WTC11 (cell line): ENCODE results near the gene DISC1. TPM values are rescaled to one million over a fixed set of nuclear protein-coding genes. Genes with fewer than 3 reads are reported as not detected.

ENCODE experiments used
- ATAC-seq: fragments of 200-7000 bp; cut with Tn5 transposase; 2 replicates; pipeline ENCODE4 v1.10.0; 2021; ENCODE audit warnings: mild to moderate bottlenecking, moderate library complexity
- CTCF ChIA-PET: fragments of 300-600 bp; sonication (Branson Sonifier 250); formaldehyde crosslinking; loops from one replicate; lab custom pipeline; 2021; ENCODE audit warnings: antibody characterized with exemption; lab: Charles Lee
- POLR2A ChIA-PET: fragments of 350-600 bp; sonication (Branson Sonifier 250); formaldehyde crosslinking; loops from one replicate; lab custom pipeline; 2021; ENCODE audit warnings: antibody characterized with exemption; lab: Charles Lee
- DNase-seq: peaks from one replicate; pipeline ENCODE4 v3.0.0; 2021; ENCODE audit warnings: low spot score
- H3K27ac Mint-ChIP-seq: 2 replicates; pipeline ENCODE4 v1.8.0; 2021; ENCODE audit warnings: mixed read lengths
- H3K27me3 Mint-ChIP-seq: 2 replicates; pipeline ENCODE4 v1.8.0; 2021; ENCODE audit warnings: low read depth, mild to moderate bottlenecking, moderate library complexity, mixed read lengths
- H3K36me3 Mint-ChIP-seq: 2 replicates; pipeline ENCODE4 v1.8.0; 2021; ENCODE audit warnings: mixed read lengths
- H3K4me1 Mint-ChIP-seq: 2 replicates; pipeline ENCODE4 v1.8.0; 2022; ENCODE audit warnings: mixed read lengths
- H3K4me3 Mint-ChIP-seq: 2 replicates; pipeline ENCODE4 v1.8.0; 2021; ENCODE audit warnings: mild to moderate bottlenecking, moderate library complexity, mixed read lengths
- H3K9me3 Mint-ChIP-seq: 2 replicates; pipeline ENCODE4 v1.8.0; 2021; ENCODE audit warnings: mixed read lengths
- ATF1 ChIP-seq: sonication (generic); formaldehyde crosslinking; IDR thresholded peaks from 2 replicates; pipeline ENCODE4 v1.8.1; 2023; ENCODE audit warnings: mild to moderate bottlenecking, moderate library complexity, missing genetic modification reagents
- ATF6 ChIP-seq: sonication (generic); formaldehyde crosslinking; IDR thresholded peaks from 2 replicates; pipeline ENCODE4 v1.8.1; 2023; ENCODE audit warnings: mild to moderate bottlenecking, missing genetic modification reagents
- CBFB ChIP-seq: sonication (generic); formaldehyde crosslinking; IDR thresholded peaks from 2 replicates; pipeline ENCODE4 v1.8.1; 2022; ENCODE audit warnings: mild to moderate bottlenecking, low read depth, missing genetic modification reagents
- ERG ChIP-seq: fragments of 250-450 bp; sonication (Bioruptor Pico); IDR thresholded peaks from 2 replicates; pipeline ENCODE4 v1.8.0; 2021; ENCODE audit warnings: mild to moderate bottlenecking
- ESRRA ChIP-seq: sonication (generic); formaldehyde crosslinking; IDR thresholded peaks from 2 replicates; pipeline ENCODE4 v1.8.1; 2022; ENCODE audit warnings: mild to moderate bottlenecking, missing genetic modification reagents, borderline replicate concordance
- FOXJ3 ChIP-seq: sonication (generic); formaldehyde crosslinking; IDR thresholded peaks from 2 replicates; pipeline ENCODE4 v1.9.0; 2021; ENCODE audit warnings: missing genetic modification reagents, mild to moderate bottlenecking, borderline replicate concordance
- GABPB1 ChIP-seq: sonication (generic); formaldehyde crosslinking; IDR thresholded peaks from 2 replicates; pipeline ENCODE4 v1.8.1; 2023; ENCODE audit warnings: mild to moderate bottlenecking, missing genetic modification reagents
- IRF2 ChIP-seq: sonication (generic); formaldehyde crosslinking; IDR thresholded peaks from 2 replicates; pipeline ENCODE4 v1.8.0; 2022; ENCODE audit warnings: low read depth, missing genetic modification reagents, borderline replicate concordance
- MLX ChIP-seq: sonication (generic); formaldehyde crosslinking; IDR thresholded peaks from 2 replicates; pipeline ENCODE4 v1.8.1; 2023; ENCODE audit warnings: mild to moderate bottlenecking, missing genetic modification reagents, moderate library complexity
- MXD4 ChIP-seq: fragments of 250-450 bp; sonication (Bioruptor Pico); IDR thresholded peaks from 2 replicates; pipeline ENCODE4 v1.8.0; 2021; ENCODE audit warnings: mild to moderate bottlenecking, moderate library complexity, borderline replicate concordance
- MYBL2 ChIP-seq: sonication (generic); formaldehyde crosslinking; IDR thresholded peaks from 2 replicates; pipeline ENCODE4 v1.8.1; 2023; ENCODE audit warnings: mild to moderate bottlenecking, moderate library complexity, missing genetic modification reagents
- NFE2L1 ChIP-seq: sonication (generic); formaldehyde crosslinking; IDR thresholded peaks from 2 replicates; pipeline ENCODE4 v1.8.1; 2023; ENCODE audit warnings: missing genetic modification reagents
- SMAD3 ChIP-seq: sonication (generic); formaldehyde crosslinking; IDR thresholded peaks from 2 replicates; pipeline ENCODE4 v1.8.0; 2022; ENCODE audit warnings: missing genetic modification reagents, mild to moderate bottlenecking, borderline replicate concordance
- SMAD4 ChIP-seq: sonication (generic); formaldehyde crosslinking; IDR thresholded peaks from 2 replicates; pipeline ENCODE4 v1.8.0; 2022; ENCODE audit warnings: mild to moderate bottlenecking, missing genetic modification reagents
- TCF7 ChIP-seq: sonication (generic); formaldehyde crosslinking; IDR thresholded peaks from 2 replicates; pipeline ENCODE4 v1.8.0; 2022; ENCODE audit warnings: mild to moderate bottlenecking, low read depth, missing genetic modification reagents, moderate library complexity
- USF2 ChIP-seq: sonication (generic); formaldehyde crosslinking; IDR thresholded peaks from 2 replicates; pipeline ENCODE4 v1.8.1; 2023; ENCODE audit warnings: mild to moderate bottlenecking, missing genetic modification reagents, moderate library complexity
- ZNF232 ChIP-seq: sonication (generic); formaldehyde crosslinking; IDR thresholded peaks from 2 replicates; pipeline ENCODE4 v1.8.0; 2022; ENCODE audit warnings: mild to moderate bottlenecking, missing genetic modification reagents
- ZNF416 ChIP-seq: fragments of 250-450 bp; sonication (Bioruptor Pico); IDR thresholded peaks from 2 replicates; pipeline ENCODE4 v1.9.0; 2021; ENCODE audit warnings: mild to moderate bottlenecking, inconsistent platforms
- ZNF532 ChIP-seq: fragments of 250-450 bp; sonication (Bioruptor Pico); IDR thresholded peaks from 2 replicates; pipeline ENCODE4 v1.9.0; 2021; ENCODE audit warnings: mild to moderate bottlenecking, borderline replicate concordance
- total RNA-seq: library from RNA; stranded (reverse); gene quantifications from 3 replicates; pipeline ENCODE4 v1.2.3, GENCODE V29; 2021
- TF ChIP-seq, protein P1 (sequence below): sonication (generic); formaldehyde crosslinking; IDR thresholded peaks from 2 replicates; pipeline ENCODE4 v1.8.0; 2022; ENCODE audit warnings: missing genetic modification reagents
- TF ChIP-seq, protein P2 (sequence below): sonication (generic); formaldehyde crosslinking; IDR thresholded peaks from 2 replicates; pipeline ENCODE4 v1.8.0; 2022; ENCODE audit warnings: mild to moderate bottlenecking, missing genetic modification reagents
- TF ChIP-seq, protein P3 (sequence below): sonication (generic); formaldehyde crosslinking; IDR thresholded peaks from 2 replicates; pipeline ENCODE4 v1.8.0; 2022; ENCODE audit warnings: mild to moderate bottlenecking, missing genetic modification reagents

Gene DISC1
- total RNA-seq, 1 experiment from 2014 or later: 5.5 TPM

DNA sequence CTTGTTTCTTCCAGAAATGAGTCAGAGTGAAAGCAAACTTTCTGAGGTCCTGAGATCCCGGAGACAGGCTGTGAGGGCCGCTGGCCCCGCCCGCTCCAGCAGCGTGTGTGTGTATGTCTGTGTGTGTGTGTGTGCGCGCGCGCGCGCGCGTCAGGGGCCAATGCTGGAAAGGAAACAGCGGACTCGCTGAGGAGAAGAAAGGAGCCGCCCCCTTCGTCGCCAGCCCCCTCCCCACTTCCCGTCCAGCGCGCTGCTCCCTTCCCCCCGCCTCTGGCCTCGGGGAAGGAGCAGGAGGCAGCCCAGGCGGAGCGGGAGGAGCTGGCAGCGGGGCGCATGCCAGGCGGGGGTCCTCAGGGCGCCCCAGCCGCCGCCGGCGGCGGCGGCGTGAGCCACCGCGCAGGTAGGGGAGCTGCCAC is at the start of gene DISC1 (continued):
- no peak for TF ChIP-seq ATF6 (CRISPR knock-in tag)
- no peak for TF ChIP-seq ZNF232 (CRISPR knock-in tag)
- TF ChIP-seq, protein P1, sequence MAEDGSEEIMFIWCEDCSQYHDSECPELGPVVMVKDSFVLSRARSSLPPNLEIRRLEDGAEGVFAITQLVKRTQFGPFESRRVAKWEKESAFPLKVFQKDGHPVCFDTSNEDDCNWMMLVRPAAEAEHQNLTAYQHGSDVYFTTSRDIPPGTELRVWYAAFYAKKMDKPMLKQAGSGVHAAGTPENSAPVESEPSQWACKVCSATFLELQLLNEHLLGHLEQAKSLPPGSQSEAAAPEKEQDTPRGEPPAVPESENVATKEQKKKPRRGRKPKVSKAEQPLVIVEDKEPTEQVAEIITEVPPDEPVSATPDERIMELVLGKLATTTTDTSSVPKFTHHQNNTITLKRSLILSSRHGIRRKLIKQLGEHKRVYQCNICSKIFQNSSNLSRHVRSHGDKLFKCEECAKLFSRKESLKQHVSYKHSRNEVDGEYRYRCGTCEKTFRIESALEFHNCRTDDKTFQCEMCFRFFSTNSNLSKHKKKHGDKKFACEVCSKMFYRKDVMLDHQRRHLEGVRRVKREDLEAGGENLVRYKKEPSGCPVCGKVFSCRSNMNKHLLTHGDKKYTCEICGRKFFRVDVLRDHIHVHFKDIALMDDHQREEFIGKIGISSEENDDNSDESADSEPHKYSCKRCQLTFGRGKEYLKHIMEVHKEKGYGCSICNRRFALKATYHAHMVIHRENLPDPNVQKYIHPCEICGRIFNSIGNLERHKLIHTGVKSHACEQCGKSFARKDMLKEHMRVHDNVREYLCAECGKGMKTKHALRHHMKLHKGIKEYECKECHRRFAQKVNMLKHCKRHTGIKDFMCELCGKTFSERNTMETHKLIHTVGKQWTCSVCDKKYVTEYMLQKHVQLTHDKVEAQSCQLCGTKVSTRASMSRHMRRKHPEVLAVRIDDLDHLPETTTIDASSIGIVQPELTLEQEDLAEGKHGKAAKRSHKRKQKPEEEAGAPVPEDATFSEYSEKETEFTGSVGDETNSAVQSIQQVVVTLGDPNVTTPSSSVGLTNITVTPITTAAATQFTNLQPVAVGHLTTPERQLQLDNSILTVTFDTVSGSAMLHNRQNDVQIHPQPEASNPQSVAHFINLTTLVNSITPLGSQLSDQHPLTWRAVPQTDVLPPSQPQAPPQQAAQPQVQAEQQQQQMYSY (CRISPR knock-in tag): no peak
- TF ChIP-seq ZNF416 (CRISPR knock-in tag): no peak
- no peak for TF ChIP-seq ERG (CRISPR knock-in tag)
- no peak for TF ChIP-seq ATF1 (CRISPR knock-in tag)
- TF ChIP-seq, protein P2, sequence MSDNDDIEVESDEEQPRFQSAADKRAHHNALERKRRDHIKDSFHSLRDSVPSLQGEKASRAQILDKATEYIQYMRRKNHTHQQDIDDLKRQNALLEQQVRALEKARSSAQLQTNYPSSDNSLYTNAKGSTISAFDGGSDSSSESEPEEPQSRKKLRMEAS: peak; percentile 62; the same call in 1 of the 2 replicates
- no peak for TF ChIP-seq NFE2L1 (CRISPR knock-in tag)
- TF ChIP-seq GABPB1: peak; percentile 62
- no peak for TF ChIP-seq MLX
- no peak for TF ChIP-seq SMAD3 (CRISPR knock-in tag)
- TF ChIP-seq, protein P3, sequence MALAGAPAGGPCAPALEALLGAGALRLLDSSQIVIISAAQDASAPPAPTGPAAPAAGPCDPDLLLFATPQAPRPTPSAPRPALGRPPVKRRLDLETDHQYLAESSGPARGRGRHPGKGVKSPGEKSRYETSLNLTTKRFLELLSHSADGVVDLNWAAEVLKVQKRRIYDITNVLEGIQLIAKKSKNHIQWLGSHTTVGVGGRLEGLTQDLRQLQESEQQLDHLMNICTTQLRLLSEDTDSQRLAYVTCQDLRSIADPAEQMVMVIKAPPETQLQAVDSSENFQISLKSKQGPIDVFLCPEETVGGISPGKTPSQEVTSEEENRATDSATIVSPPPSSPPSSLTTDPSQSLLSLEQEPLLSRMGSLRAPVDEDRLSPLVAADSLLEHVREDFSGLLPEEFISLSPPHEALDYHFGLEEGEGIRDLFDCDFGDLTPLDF: no peak; the same call in 1 of the 2 replicates
- TF ChIP-seq MYBL2: no peak
- no peak for TF ChIP-seq CBFB (CRISPR knock-in tag)

- ChIA-PET CTCF (no interaction called here), POLR2A (no interaction called here)
- no peaks in the 10 kb centered on the region for H3K4me1 Mint-ChIP-seq
- no peaks in the 10 kb centered on the region for H3K27me3 Mint-ChIP-seq
- H3K27ac Mint-ChIP-seq: no peak overlapping the region
- no peak for ATAC-seq
- no peaks in the 10 kb centered on the region for H3K36me3 Mint-ChIP-seq
- H3K9me3 Mint-ChIP-seq: no peaks in the 10 kb centered on the region
- H3K4me3 Mint-ChIP-seq: no peak overlapping the region
- DNase-seq: no peak
- TF ChIP-seq IRF2 (no peak), ZNF532 (CRISPR knock-in tag) (no peak), ESRRA (CRISPR knock-in tag) (no peak), FOXJ3 (CRISPR knock-in tag) (no peak), TCF7 (CRISPR knock-in tag) (no peak), USF2 (CRISPR knock-in tag) (no peak), SMAD4 (CRISPR knock-in tag) (no peak), MXD4 (CRISPR knock-in tag) (no peak), ATF1 (CRISPR knock-in tag) (no peak)
Measured at GRCh38 chr1:231576804-231577718, 49.5 kb upstream of the DISC1 start.
